Bronchial epithelial cell (primary cell): ENCODE results near the gene SMYD3. TPM values are rescaled to one million over a fixed set of nuclear protein-coding genes. Genes with fewer than 3 reads are reported as not detected.

Experiments
- DNase-seq: peaks from one replicate; pipeline ENCODE4 v3.0.0-alpha.2; 2010; ENCODE audit warnings: low read depth
- FAIRE-seq: peaks from 2 replicates; lab custom pipeline; 2011; peaks lifted over from hg19 to GRCh38; lab: Jason Lieb, UNC
- H3K27me3 ChIP-seq: 2 replicates; pipeline ENCODE4 v1.5.1; 2011; ENCODE audit warnings: low read length; ENCODE audit not compliant: control insufficient read depth, insufficient read depth
- H3K36me3 ChIP-seq: 2 replicates; pipeline ENCODE4 v1.5.1; 2011; ENCODE audit warnings: low read length; ENCODE audit not compliant: control insufficient read depth, insufficient read depth
- H3K4me3 ChIP-seq: 2 replicates; pipeline ENCODE4 v1.5.1; 2011; ENCODE audit warnings: mild to moderate bottlenecking, low read depth, low read length, control low read depth
- CTCF ChIP-seq: IDR thresholded peaks from 2 replicates; pipeline ENCODE4 v1.5.1; 2011; ENCODE audit warnings: mild to moderate bottlenecking, moderate library complexity, low read length, control low read depth, inconsistent platforms; ENCODE audit not compliant: insufficient read depth, severe bottlenecking
- total RNA-seq: library from RNA; depleted of rRNA; stranded (reverse); fragments of >200 nt; gene quantifications from 2 replicates; pipeline ENCODE4 v1.2.1, GENCODE V29; 2014

Gene SMYD3
- total RNA-seq, 1 donor from 2014 or later, result 17.4 TPM

- DNase-seq (peak; percentile 99), FAIRE-seq (peak; percentile 83)
- Histone ChIP-seq H3K27me3 (no peaks in the 10 kb centered on the region), H3K4me3 (no peak overlapping the region), H3K36me3 (no peaks in the 10 kb centered on the region)
- no peak for TF ChIP-seq CTCF
These were observed 367.3 kb downstream of the SMYD3 start for GRCh38 chr1:246139745-246140182.

GRCh38 chr1:246138781-246139180, 368.3 kb downstream of the SMYD3 start:
- H3K27me3 ChIP-seq, result no peaks in the 10 kb centered on the region
- H3K4me3 ChIP-seq, result no peak overlapping the region
- FAIRE-seq (no peak), DNase-seq (no peak)
- no peaks in the 10 kb centered on the region for H3K36me3 ChIP-seq
- no peak for TF ChIP-seq CTCF

- no peak overlapping the region for H3K4me3 ChIP-seq
- FAIRE-seq (no peak), DNase-seq (no peak)
- no peak for TF ChIP-seq CTCF
- no peaks in the 10 kb centered on the region for H3K36me3 ChIP-seq
- H3K27me3 ChIP-seq, result no peaks in the 10 kb centered on the region
These were observed 370.6 kb downstream of the SMYD3 start for GRCh38 chr1:246136477-246136876.

- Histone ChIP-seq H3K27me3 (no peaks in the 10 kb centered on the region), H3K4me3 (no peak overlapping the region), H3K36me3 (no peaks in the 10 kb centered on the region)
- DNase-seq, result no peak
- TF ChIP-seq CTCF, result no peak
- FAIRE-seq, result no peak
These were observed 372.3 kb downstream of the SMYD3 start for GRCh38 chr1:246134789-246135188.

GRCh38 chr1:246131095-246131494, 376.0 kb downstream of the SMYD3 start:
- no peaks in the 10 kb centered on the region for H3K36me3 ChIP-seq
- FAIRE-seq (no peak), DNase-seq (no peak)
- no peak for TF ChIP-seq CTCF
- no peaks in the 10 kb centered on the region for H3K27me3 ChIP-seq
- no peak overlapping the region for H3K4me3 ChIP-seq

GRCh38 chr1:246128494-246129069, 378.5 kb downstream of the SMYD3 start:
- FAIRE-seq (peak; percentile 36), DNase-seq (no peak)
- Histone ChIP-seq H3K27me3 (no peaks in the 10 kb centered on the region), H3K36me3 (no peaks in the 10 kb centered on the region), H3K4me3 (no peak overlapping the region)
- TF ChIP-seq CTCF, result no peak
